HepG2 (cell line): ENCODE data around the gene C5. TPM values are rescaled to one million over a fixed set of nuclear protein-coding genes. Genes with fewer than 3 reads are reported as not detected.

Experiments
- ATAC-seq: fragments of 200-7000 bp; cut with Tn5 transposase; 3 replicates; pipeline ENCODE4 v1.9.1; 2020; ENCODE audit warnings: mild to moderate bottlenecking, moderate library complexity
- BruUV-seq: library from RNA; stranded (reverse); fragments of 400-500 nt; replicated peaks from 2 replicates; lab custom pipeline; 2021; lab: Mats Ljungman, UMichigan
- CTCF ChIA-PET: fragments of 300-600 bp; formaldehyde crosslinking; extraction: SDS; loops from one replicate; lab custom pipeline; 2021; ENCODE audit warnings: low total read pairs, inconsistent platforms, low intra/inter-chr PET ratio; lab: Yijun Ruan, JAX
- POLR2A ChIA-PET: fragments of 350-600 bp; sonication (Branson Sonifier 250); formaldehyde crosslinking; loops from one replicate; lab custom pipeline; 2020; ENCODE audit warnings: antibody characterized with exemption, inconsistent platforms; lab: Yijun Ruan, JAX
- DNase-seq: peaks from one replicate; pipeline ENCODE4 v3.0.0-alpha.2; 2015; ENCODE audit warnings: low spot score
- FAIRE-seq: peaks from 3 replicates; lab custom pipeline; 2011; peaks lifted over from hg19 to GRCh38; lab: Jason Lieb, UNC
- H2AFZ ChIP-seq: one replicate; pipeline ENCODE4 v1.6.1; 2011; ENCODE audit warnings: low read length, inconsistent platforms
- H3K27ac ChIP-seq: fragments of 300-600 bp; 3 replicates; pipeline ENCODE4 v1.8.0; 2011; ENCODE audit warnings: mixed run types, mild to moderate bottlenecking, mixed read lengths, low read length, inconsistent platforms; ENCODE audit not compliant: insufficient read depth; ENCODE audit errors: extremely low read length
- H3K27me3 ChIP-seq, 2 experiments: fragments of 200-600 bp in 1 of 2; 2 replicates in 1 of 2; 3 replicates in 1 of 2; pipeline versions ENCODE4 v1.6.0 to v1.8.0; 2011; ENCODE audit warnings: low read length in 2 of 2, mild to moderate bottlenecking in 2 of 2, moderate library complexity in 2 of 2, inconsistent platforms in 1 of 2; ENCODE audit not compliant: insufficient read depth in 2 of 2, control insufficient read depth in 1 of 2
- H3K36me3 ChIP-seq, 2 experiments: fragments of 200-600 bp in 1 of 2; replicated peaks in 1 of 2; 2 replicates in 1 of 2; 3 replicates in 1 of 2; pipeline versions ENCODE4 v1.5.1 to v1.8.0; 2011; ENCODE audit warnings: low read length in 2 of 2, inconsistent platforms in 1 of 2; ENCODE audit not compliant: insufficient read depth in 2 of 2, control insufficient read depth in 1 of 2
- H3K4me1 ChIP-seq: 2 replicates; pipeline ENCODE4 v1.5.1; 2012; ENCODE audit warnings: low read length, inconsistent platforms; ENCODE audit not compliant: insufficient read depth
- H3K4me2 ChIP-seq: 2 replicates; pipeline ENCODE4 v1.6.0; 2011; ENCODE audit warnings: low read depth, low read length, inconsistent platforms
- H3K4me3 ChIP-seq, 3 experiments: fragments of 200-600 bp in 1 of 3; sonication (generic), shearing (Covaris generic) in 1 of 3; replicated peaks in 1 of 3; 2 replicates each; pipeline ENCODE4 v1.5.1; 2011 to 2016; ENCODE audit warnings: low read length in 3 of 3, inconsistent platforms in 2 of 3, low read depth in 2 of 3, mild to moderate bottlenecking in 2 of 3, control low read depth in 1 of 3, mixed read lengths in 1 of 3; ENCODE audit not compliant: insufficient read depth in 1 of 3
- H3K79me2 ChIP-seq: one replicate; pipeline ENCODE4 v1.6.1; 2011; ENCODE audit warnings: low read length, inconsistent platforms; ENCODE audit not compliant: insufficient read depth
- H3K9ac ChIP-seq: 2 replicates; pipeline ENCODE4 v1.6.0; 2011; ENCODE audit warnings: mild to moderate bottlenecking, low read depth, low read length, inconsistent platforms; ENCODE audit not compliant: insufficient read depth
- H3K9me3 ChIP-seq: 2 replicates; pipeline ENCODE4 v1.5.1; 2012; ENCODE audit warnings: mild to moderate bottlenecking, low read length
- H4K20me1 ChIP-seq: 2 replicates; pipeline ENCODE4 v1.6.0; 2011; ENCODE audit warnings: inconsistent platforms, mild to moderate bottlenecking, low read length, moderate library complexity; ENCODE audit not compliant: insufficient read depth
- ATF6 ChIP-seq: sonication (generic); formaldehyde crosslinking; conservative IDR thresholded peaks from 2 replicates; pipeline ENCODE4 v1.4.0; 2020; ENCODE audit warnings: missing genetic modification reagents
- ELF1 ChIP-seq: sonication (generic); formaldehyde crosslinking; IDR thresholded peaks from 2 replicates; pipeline ENCODE4 v1.4.0; 2020; ENCODE audit warnings: missing genetic modification reagents
- ESRRA ChIP-seq: sonication (generic); formaldehyde crosslinking; IDR thresholded peaks from 2 replicates; pipeline ENCODE4 v1.5.1; 2020; ENCODE audit warnings: mild to moderate bottlenecking, low read depth, missing genetic modification reagents
- FOXO4 ChIP-seq: sonication (generic); formaldehyde crosslinking; conservative IDR thresholded peaks from 2 replicates; pipeline ENCODE4 v1.8.1; 2023; ENCODE audit warnings: missing genetic modification reagents
- HOXD1 ChIP-seq: sonication (generic); formaldehyde crosslinking; IDR thresholded peaks from 2 replicates; pipeline ENCODE4 v1.5.0; 2020; ENCODE audit warnings: missing genetic modification reagents
- PLSCR1 ChIP-seq: sonication (generic); formaldehyde crosslinking; IDR thresholded peaks from 2 replicates; pipeline ENCODE4 v1.5.0; 2020; ENCODE audit warnings: missing genetic modification reagents, mild to moderate bottlenecking, borderline replicate concordance
- POLR2G ChIP-seq: fragments of 200-400 bp; formaldehyde crosslinking; IDR thresholded peaks from 2 replicates; pipeline ENCODE4 v1.6.1; 2018; ENCODE audit warnings: mild to moderate bottlenecking, low read depth, low read length, moderate library complexity
- RBAK ChIP-seq: sonication (generic); formaldehyde crosslinking; IDR thresholded peaks from 2 replicates; pipeline ENCODE4 v1.5.1; 2020; ENCODE audit warnings: mild to moderate bottlenecking, missing genetic modification reagents
- RFX3 ChIP-seq: IDR thresholded peaks from 2 replicates; pipeline ENCODE4 v1.6.1; 2016; ENCODE audit warnings: missing biosample characterization, missing genetic modification reagents
- TCF7 ChIP-seq: sonication (generic); IDR thresholded peaks from 2 replicates; pipeline ENCODE4 v1.6.1; 2016; ENCODE audit warnings: antibody characterized with exemption, low read depth
- ZBTB2 ChIP-seq: sonication (generic); formaldehyde crosslinking; IDR thresholded peaks from 2 replicates; pipeline ENCODE4 v1.8.0; 2022; ENCODE audit warnings: low read depth, missing genetic modification reagents
- ZGPAT ChIP-seq: IDR thresholded peaks from 2 replicates; pipeline ENCODE4 v1.6.1; 2016; ENCODE audit warnings: mild to moderate bottlenecking
- ZNF160 ChIP-seq: sonication (generic); formaldehyde crosslinking; IDR thresholded peaks from 2 replicates; pipeline ENCODE4 v1.8.0; 2022; ENCODE audit warnings: mild to moderate bottlenecking, inconsistent platforms, missing genetic modification reagents
- ZNF232 ChIP-seq: sonication (generic); formaldehyde crosslinking; IDR thresholded peaks from 2 replicates; pipeline ENCODE4 v1.4.0; 2020; ENCODE audit warnings: missing genetic modification reagents, borderline replicate concordance
- ZNF691 ChIP-seq: sonication (generic); formaldehyde crosslinking; IDR thresholded peaks from 2 replicates; pipeline ENCODE4 v1.4.0; 2020; ENCODE audit warnings: missing genetic modification reagents, low read depth, mild to moderate bottlenecking, borderline replicate concordance
- WGBS: methylation state at CpG from one replicate; pipeline ENCODE4 v1.1.6; 2017; ENCODE audit warnings: low lambda C conversion rate; 5-methylcytosine and 5-hydroxymethylcytosine counted together
- in situ Hi-C: cut with HindIII; loops from 2 replicates; pipeline ENCODE4 v1.10.0; 2017; ENCODE audit warnings: low pct_unique_long_range_greater_than_20kb; ENCODE audit not compliant: extremely low pct_ligation_motif_present
- intact Hi-C: fragments of 100-400 bp; cut with micrococcal nuclease; formaldehyde crosslinking; loops from one replicate; pipeline ENCODE4 v1.10.0; 2022; ENCODE audit not compliant: unreplicated experiment
- polyA plus RNA-seq, 8 experiments: library from polyadenylated mRNA; depleted of rRNA in 3 of 8; stranded (reverse) in 7 of 8; unstranded in 1 of 8; fragments of >200 nt; fragmentation: Illumina TruSeq in 4 of 8; extraction: Trizol in 4 of 8; gene quantifications; 2 replicates each; pipeline versions ENCODE4 v1.2.1 to v1.2.3, GENCODE V29; 2011 to 2016; ENCODE audit warnings: low read depth in 4 of 8, missing spikeins in 1 of 8, mixed read lengths in 1 of 8; ENCODE audit not compliant: insufficient read depth in 1 of 8
- total RNA-seq, 5 experiments: library from RNA; depleted of rRNA; stranded (reverse); fragments of >200 nt; fragmentation: Illumina TruSeq; extraction: Trizol; gene quantifications; 2 replicates each; pipeline ENCODE4 v1.2.3, GENCODE V29; 2016; ENCODE audit warnings: low read depth in 1 of 5

The C5 gene
- total and polyA plus RNA-seq, 2 of the 13 experiments (the other 11 are each of a cell fraction or from before 2014, with no cell fraction given) = 57.6 to 192 TPM

- POLR2A ChIA-PET = interaction anchor here (0.5 kb wide), 1 partner anchor 26 kb away, joined by 3 read pairs; no protein-coding TSS in a partner anchor
- H3K27me3 ChIP-seq = no peaks in the 10 kb centered on the region
- no peak for FAIRE-seq
- H3K79me2 ChIP-seq = no peaks in the 10 kb centered on the region
- peaks cover 14 to 46% of the 10 kb centered on the region in 2 experiments for H3K36me3 ChIP-seq
- BruUV-seq = no TSS peak
- no peak overlapping the region for H3K27ac ChIP-seq
- H3K4me1 ChIP-seq = no peaks in the 10 kb centered on the region
- no peaks in the 10 kb centered on the region for H4K20me1 ChIP-seq
- H3K4me2 ChIP-seq = no peak overlapping the region
- intact Hi-C loops (no loop called here), in situ Hi-C loops (no loop called here)
- no peak overlapping the region for H2AFZ ChIP-seq
- ATAC-seq = no peak
- H3K9me3 ChIP-seq = no peaks in the 10 kb centered on the region
- H3K4me3 ChIP-seq = no peak overlapping the region
- 96% methylated on average over 8 of the region's 8 CpGs for WGBS
- H3K9ac ChIP-seq = no peak overlapping the region
- CTCF ChIA-PET = no interaction called here
- no peak for DNase-seq
- TF ChIP-seq TCF7 (no peak), ELF1 (CRISPR knock-in tag) (no peak), ESRRA (CRISPR knock-in tag) (no peak), ATF6 (CRISPR knock-in tag) (no peak), ZNF232 (CRISPR knock-in tag) (no peak), ZBTB2 (CRISPR knock-in tag) (no peak), RBAK (CRISPR knock-in tag) (no peak), HOXD1 (no peak), FOXO4 (CRISPR knock-in tag) (no peak), RFX3 (CRISPR knock-in tag) (no peak), ZNF691 (no peak), ZNF160 (CRISPR knock-in tag) (no peak), POLR2G (no peak), PLSCR1 (CRISPR knock-in tag) (no peak), ZGPAT (CRISPR knock-in tag) (no peak)
Observed at GRCh38 chr9:121013911-121014310, 36.2 kb downstream of the C5 start.
